HG03175 (cell line): Measurements from ENCODE around the gene STX7.

Experiments
- ATAC-seq: cut with Tn5 transposase; IDR thresholded peaks from one replicate; pipeline ENCODE4 v1.9.1; 2021; ENCODE audit warnings: mild to moderate bottlenecking, moderate library complexity; ENCODE audit not compliant: unreplicated experiment

Gene STX7

GRCh38 chr6:132478674-132479073 is 34.2 kb downstream of the STX7 start:
- no peak for ATAC-seq

- ATAC-seq: no peak
These were observed 34.6 kb downstream of the STX7 start for GRCh38 chr6:132478266-132478665.

GRCh38 chr6:132476688-132477087 is 36.2 kb downstream of the STX7 start:
- no peak for ATAC-seq

- no peak for ATAC-seq
These were observed 37.0 kb downstream of the STX7 start for GRCh38 chr6:132475925-132476324.

GRCh38 chr6:132471787-132472186 is 41.1 kb downstream of the STX7 start:
- ATAC-seq: no peak

- no peak for ATAC-seq
These were observed 46.0 kb downstream of the STX7 start for GRCh38 chr6:132466952-132467351.

GRCh38 chr6:132465530-132466485 is 47.1 kb downstream of the STX7 start:
- peak; percentile 85 for ATAC-seq

- no peak for ATAC-seq
These were observed 48.2 kb downstream of the STX7 start for GRCh38 chr6:132464538-132465256.

GRCh38 chr6:132461958-132462357 is 51.0 kb downstream of the STX7 start:
- no peak for ATAC-seq

GRCh38 chr6:132459605-132459952 is 53.3 kb downstream of the STX7 start:
- no peak for ATAC-seq

- ATAC-seq: no peak
These were observed 53.9 kb downstream of the STX7 start for GRCh38 chr6:132458887-132459604.

GRCh38 chr6:132456700-132457143 is 56.2 kb downstream of the STX7 start:
- ATAC-seq: peak; percentile 88

- no peak for ATAC-seq
These were observed 66.1 kb downstream of the STX7 start for GRCh38 chr6:132446855-132447241.

- no peak for ATAC-seq
These were observed 66.6 kb downstream of the STX7 start for GRCh38 chr6:132446141-132446854.

GRCh38 chr6:132445201-132445951 is 67.5 kb downstream of the STX7 start:
- no peak for ATAC-seq

GRCh38 chr6:132443206-132443605 is 69.7 kb downstream of the STX7 start:
- ATAC-seq: no peak

GRCh38 chr6:132430110-132430509 is 82.8 kb downstream of the STX7 start:
- ATAC-seq: no peak

- no peak for ATAC-seq
These were observed 87.7 kb downstream of the STX7 start for GRCh38 chr6:132425176-132425575.

GRCh38 chr6:132423839-132424238 is 89.1 kb downstream of the STX7 start:
- no peak for ATAC-seq
